Measurements from ENCODE around the gene GABPB2.

GABPB2 gene

GRCh38 chr1:151037032-151037431 is 33.5 kb upstream of the GABPB2 start:
- H3K9ac ChIP-seq (ENCODE audit: low read length) = no peak overlapping the region
- H3K9me2 ChIP-seq (replicated peaks; ENCODE audit: insufficient read depth, low read length) = no peaks in the 10 kb centered on the region
- H4K20me1 ChIP-seq (ENCODE audit: insufficient read depth, low read length) = no peaks in the 10 kb centered on the region
- no peaks in the 10 kb centered on the region for H3K9me3 ChIP-seq (replicated peaks; ENCODE audit: insufficient read depth, low read length)
- H3K27ac ChIP-seq (ENCODE audit: low read length) = no peak overlapping the region
- H3K4me3 ChIP-seq (ENCODE audit: low read length) = no peak overlapping the region
- H3K27me3 ChIP-seq (replicated peaks; ENCODE audit: insufficient read depth, low read length) = no peaks in the 10 kb centered on the region
- no peak overlapping the region for H2AFZ ChIP-seq (ENCODE audit: low read length)
- TF ChIP-seq EZH2phosphoT487 (IDR thresholded peaks at IDR 0.05; ENCODE audit: low read length) (no peak), EZH2 (optimal IDR thresholded peaks at IDR 0.05; ENCODE audit: low read depth, low read length) (no peak), CTCF (IDR thresholded peaks at IDR 0.05; ENCODE audit: low read length) (no peak)
- H3K79me2 ChIP-seq (ENCODE audit: low read length) = no peaks in the 10 kb centered on the region
- H3K36me3 ChIP-seq (replicated peaks; ENCODE audit: insufficient read depth, low read length) = no peaks in the 10 kb centered on the region
- H3K4me2 ChIP-seq (ENCODE audit: low read depth, low read length) = no peak overlapping the region
- H3K4me1 ChIP-seq (ENCODE audit: low read length) = no peaks in the 10 kb centered on the region
- no peak for DNase-seq
- no peaks in the 10 kb centered on the region for H3F3A ChIP-seq (ENCODE audit: insufficient read depth, low read length)

- no peak overlapping the region for H3K4me3 ChIP-seq (ENCODE audit: low read length)
- H3K9me3 ChIP-seq (replicated peaks; ENCODE audit: insufficient read depth, low read length) = no peaks in the 10 kb centered on the region
- no peak overlapping the region for H2AFZ ChIP-seq (ENCODE audit: low read length)
- no peaks in the 10 kb centered on the region for H3K9me2 ChIP-seq (replicated peaks; ENCODE audit: insufficient read depth, low read length)
- no peaks in the 10 kb centered on the region for H3F3A ChIP-seq (ENCODE audit: insufficient read depth, low read length)
- no peaks in the 10 kb centered on the region for H3K4me1 ChIP-seq (ENCODE audit: low read length)
- H3K27me3 ChIP-seq (replicated peaks; ENCODE audit: insufficient read depth, low read length) = no peaks in the 10 kb centered on the region
- H3K27ac ChIP-seq (ENCODE audit: low read length) = no peak overlapping the region
- TF ChIP-seq EZH2phosphoT487 (IDR thresholded peaks at IDR 0.05; ENCODE audit: low read length) = no peak
- no peak for TF ChIP-seq EZH2 (optimal IDR thresholded peaks at IDR 0.05; ENCODE audit: low read depth, low read length)
- no peak for TF ChIP-seq CTCF (IDR thresholded peaks at IDR 0.05; ENCODE audit: low read length)
- no peaks in the 10 kb centered on the region for H3K79me2 ChIP-seq (ENCODE audit: low read length)
- no peaks in the 10 kb centered on the region for H3K36me3 ChIP-seq (replicated peaks; ENCODE audit: insufficient read depth, low read length)
- no peak for DNase-seq
- H3K9ac ChIP-seq (ENCODE audit: low read length) = no peak overlapping the region
- H4K20me1 ChIP-seq (ENCODE audit: insufficient read depth, low read length) = no peaks in the 10 kb centered on the region
- H3K4me2 ChIP-seq (ENCODE audit: low read depth, low read length) = no peak overlapping the region
Measured at GRCh38 chr1:151039521-151039920, 31.0 kb upstream of the GABPB2 start.

- Histone ChIP-seq H3K4me1 (ENCODE audit: low read length) (no peaks in the 10 kb centered on the region), H4K20me1 (ENCODE audit: insufficient read depth, low read length) (no peaks in the 10 kb centered on the region), H3K36me3 (replicated peaks; ENCODE audit: insufficient read depth, low read length) (no peaks in the 10 kb centered on the region), H2AFZ (ENCODE audit: low read length) (no peak overlapping the region), H3K9me3 (replicated peaks; ENCODE audit: insufficient read depth, low read length) (no peaks in the 10 kb centered on the region), H3K4me3 (ENCODE audit: low read length) (no peak overlapping the region), H3K9ac (ENCODE audit: low read length) (no peak overlapping the region), H3K27ac (ENCODE audit: low read length) (no peak overlapping the region), H3K27me3 (replicated peaks; ENCODE audit: insufficient read depth, low read length) (no peaks in the 10 kb centered on the region), H3K9me2 (replicated peaks; ENCODE audit: insufficient read depth, low read length) (no peaks in the 10 kb centered on the region), H3K79me2 (ENCODE audit: low read length) (no peaks in the 10 kb centered on the region), H3F3A (ENCODE audit: insufficient read depth, low read length) (0 out of 2 replicates have a peak, but pooled peaks cover 4% of the 10 kb centered on the region), H3K4me2 (ENCODE audit: low read depth, low read length) (no peak overlapping the region)
- DNase-seq = no peak
- no peak for TF ChIP-seq EZH2phosphoT487 (IDR thresholded peaks at IDR 0.05; ENCODE audit: low read length)
- no peak for TF ChIP-seq CTCF (IDR thresholded peaks at IDR 0.05; ENCODE audit: low read length)
- no peak for TF ChIP-seq EZH2 (optimal IDR thresholded peaks at IDR 0.05; ENCODE audit: low read depth, low read length)
Measured at GRCh38 chr1:151043163-151043562, 27.4 kb upstream of the GABPB2 start.
